ENCODE results near the gene ADAM19. TPM values are rescaled to one million over a fixed set of nuclear protein-coding genes. Genes with fewer than 3 reads are reported as not detected.

The ADAM19 gene
- total RNA-seq, 6 experiments from 2014 or later: 75.4 to 152 (median 83.2) TPM

- Mint-ChIP-seq H3K27me3 (ENCODE audit: insufficient read depth) (peaks cover 5% of the 10 kb centered on the region), H3K4me1 (ENCODE audit: low read depth) (peaks cover 34% of the 10 kb centered on the region), H3K36me3 (ENCODE audit: low read depth) (peaks cover 31% of the 10 kb centered on the region), H3K4me3 (no peak overlapping the region), H3K9me3 (no peaks in the 10 kb centered on the region), H3K27ac (peak overlapping the region; percentile 47)
- no peak for TF ChIP-seq CTCF (IDR thresholded peaks at IDR 0.05)
- no peak for DNase-seq
Observed at GRCh38 chr5:157479612-157480510, 95.7 kb downstream of the ADAM19 start.

GRCh38 chr5:157479166-157479565 is 96.4 kb downstream of the ADAM19 start:
- no peaks in the 10 kb centered on the region for H3K9me3 Mint-ChIP-seq
- TF ChIP-seq CTCF (IDR thresholded peaks at IDR 0.05): no peak
- H3K27ac Mint-ChIP-seq: peak overlapping the region; percentile 47
- no peak for DNase-seq
- H3K4me1 Mint-ChIP-seq (ENCODE audit: low read depth): peaks cover 41% of the 10 kb centered on the region
- peaks cover 5% of the 10 kb centered on the region for H3K27me3 Mint-ChIP-seq (ENCODE audit: insufficient read depth)
- H3K36me3 Mint-ChIP-seq (ENCODE audit: low read depth): peaks cover 31% of the 10 kb centered on the region
- no peak overlapping the region for H3K4me3 Mint-ChIP-seq

GRCh38 chr5:157478726-157479125 is 96.8 kb downstream of the ADAM19 start:
- no peaks in the 10 kb centered on the region for H3K9me3 Mint-ChIP-seq
- H3K27ac Mint-ChIP-seq: peak overlapping the region; percentile 47
- no peak for DNase-seq
- peaks cover 5% of the 10 kb centered on the region for H3K27me3 Mint-ChIP-seq (ENCODE audit: insufficient read depth)
- peaks cover 46% of the 10 kb centered on the region for H3K4me1 Mint-ChIP-seq (ENCODE audit: low read depth)
- no peak overlapping the region for H3K4me3 Mint-ChIP-seq
- peaks cover 31% of the 10 kb centered on the region for H3K36me3 Mint-ChIP-seq (ENCODE audit: low read depth)
- no peak for TF ChIP-seq CTCF (IDR thresholded peaks at IDR 0.05)

GRCh38 chr5:157477814-157478494 is 97.6 kb downstream of the ADAM19 start:
- Mint-ChIP-seq H3K9me3 (no peaks in the 10 kb centered on the region), H3K4me1 (ENCODE audit: low read depth) (peaks cover 54% of the 10 kb centered on the region), H3K27me3 (ENCODE audit: insufficient read depth) (peaks cover 6% of the 10 kb centered on the region), H3K36me3 (ENCODE audit: low read depth) (peaks cover 30% of the 10 kb centered on the region), H3K4me3 (no peak overlapping the region), H3K27ac (peak overlapping the region; percentile 47)
- TF ChIP-seq CTCF (IDR thresholded peaks at IDR 0.05): no peak
- no peak for DNase-seq

- H3K27ac Mint-ChIP-seq: 0 out of 2 replicates have a peak overlapping the region, but pooled peaks have one; percentile 29
- peaks cover 64% of the 10 kb centered on the region for H3K4me1 Mint-ChIP-seq (ENCODE audit: low read depth)
- no peaks in the 10 kb centered on the region for H3K9me3 Mint-ChIP-seq
- peaks cover 20% of the 10 kb centered on the region for H3K36me3 Mint-ChIP-seq (ENCODE audit: low read depth)
- DNase-seq: peak; percentile 56
- peaks cover 8% of the 10 kb centered on the region for H3K27me3 Mint-ChIP-seq (ENCODE audit: insufficient read depth)
- peak; percentile 93 for TF ChIP-seq CTCF (IDR thresholded peaks at IDR 0.05)
- H3K4me3 Mint-ChIP-seq: no peak overlapping the region
Observed at GRCh38 chr5:157476702-157477408, 98.7 kb downstream of the ADAM19 start.

Measured in HFFc6 (cell line).